ENCODE results near the gene NPHS1.

Gene NPHS1

DNA sequence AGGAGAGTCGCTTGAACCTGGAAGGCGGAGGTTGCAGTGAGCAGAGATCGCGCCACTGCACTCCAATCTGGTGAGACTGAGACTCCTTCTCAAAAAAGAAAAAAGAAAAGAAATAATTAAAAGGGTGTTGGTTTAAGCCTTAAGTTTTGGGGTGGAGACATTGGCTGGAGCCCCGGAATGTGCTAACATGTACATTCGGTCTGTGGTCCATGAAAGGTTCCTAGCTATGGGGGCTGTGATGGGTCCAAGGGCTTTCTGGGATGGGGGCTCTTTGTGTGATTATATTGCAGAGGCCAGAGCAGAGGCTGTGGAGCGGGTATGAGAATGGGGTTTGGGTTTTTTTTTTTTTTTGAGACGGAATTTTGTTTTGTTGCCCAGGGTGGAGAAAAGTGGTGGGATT, 33.6 kb upstream of the NPHS1 start:
- H3K4me2 ChIP-seq (ENCODE audit: low read length): no peak overlapping the region
- peaks cover 40% of the 10 kb centered on the region for H3K36me3 ChIP-seq (ENCODE audit: control insufficient read depth, low read length)
- no peaks in the 10 kb centered on the region for H3K27me3 ChIP-seq (ENCODE audit: control insufficient read depth, low read length)
- H4K20me1 ChIP-seq (ENCODE audit: control insufficient read depth, insufficient read depth, low read depth, low read length): 0 out of 2 replicates have a peak, but pooled peaks cover 4% of the 10 kb centered on the region
- TF ChIP-seq EZH2phosphoT487 (IDR thresholded peaks at IDR 0.05; ENCODE audit: borderline replicate concordance, low read length): no peak
- TF ChIP-seq, protein P1, sequence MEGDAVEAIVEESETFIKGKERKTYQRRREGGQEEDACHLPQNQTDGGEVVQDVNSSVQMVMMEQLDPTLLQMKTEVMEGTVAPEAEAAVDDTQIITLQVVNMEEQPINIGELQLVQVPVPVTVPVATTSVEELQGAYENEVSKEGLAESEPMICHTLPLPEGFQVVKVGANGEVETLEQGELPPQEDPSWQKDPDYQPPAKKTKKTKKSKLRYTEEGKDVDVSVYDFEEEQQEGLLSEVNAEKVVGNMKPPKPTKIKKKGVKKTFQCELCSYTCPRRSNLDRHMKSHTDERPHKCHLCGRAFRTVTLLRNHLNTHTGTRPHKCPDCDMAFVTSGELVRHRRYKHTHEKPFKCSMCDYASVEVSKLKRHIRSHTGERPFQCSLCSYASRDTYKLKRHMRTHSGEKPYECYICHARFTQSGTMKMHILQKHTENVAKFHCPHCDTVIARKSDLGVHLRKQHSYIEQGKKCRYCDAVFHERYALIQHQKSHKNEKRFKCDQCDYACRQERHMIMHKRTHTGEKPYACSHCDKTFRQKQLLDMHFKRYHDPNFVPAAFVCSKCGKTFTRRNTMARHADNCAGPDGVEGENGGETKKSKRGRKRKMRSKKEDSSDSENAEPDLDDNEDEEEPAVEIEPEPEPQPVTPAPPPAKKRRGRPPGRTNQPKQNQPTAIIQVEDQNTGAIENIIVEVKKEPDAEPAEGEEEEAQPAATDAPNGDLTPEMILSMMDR (IDR thresholded peaks at IDR 0.05; ENCODE audit: low read depth, low read length, poor library complexity, severe bottlenecking): no peak
- no peaks in the 10 kb centered on the region for H3K79me2 ChIP-seq (ENCODE audit: control insufficient read depth, low read length)
- H3K4me1 ChIP-seq (ENCODE audit: control insufficient read depth, low read length): peaks cover 12% of the 10 kb centered on the region
- H3K4me3 ChIP-seq (ENCODE audit: low read length): no peak overlapping the region
- H3K9me3 ChIP-seq (ENCODE audit: control insufficient read depth, insufficient read depth, low read length): no peaks in the 10 kb centered on the region
- no peaks in the 10 kb centered on the region for H3K9me2 ChIP-seq (replicated peaks; ENCODE audit: control insufficient read depth, low read length)
- peaks cover 18% of the 10 kb centered on the region for H3F3A ChIP-seq (ENCODE audit: control insufficient read depth, insufficient read depth)
- H3K27ac ChIP-seq (ENCODE audit: low read depth, low read length): no peak overlapping the region

DNA sequence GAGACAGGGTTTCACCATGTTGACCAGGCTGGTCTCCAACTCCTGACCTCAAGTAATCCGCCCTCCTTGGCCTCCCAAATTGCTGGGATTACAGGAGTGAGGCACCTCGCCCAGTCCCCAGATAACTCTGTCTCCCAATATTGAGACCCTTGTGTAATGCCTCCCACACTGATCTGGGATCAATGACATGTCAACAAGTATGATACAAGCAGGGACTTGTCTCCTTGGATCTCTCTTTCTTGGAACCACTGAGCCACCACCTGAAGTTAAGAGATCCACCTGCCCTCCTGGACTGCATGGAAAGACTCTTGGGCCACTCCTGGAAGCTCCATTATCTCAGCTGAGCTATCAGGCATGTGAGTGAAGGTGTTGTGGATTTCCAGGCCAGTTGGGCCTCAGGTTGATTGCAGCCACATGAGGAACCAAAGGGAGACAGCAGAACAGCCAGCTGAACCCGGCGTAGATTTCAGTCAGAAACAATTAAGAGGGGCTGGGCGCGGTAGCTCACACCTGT, 33.0 kb upstream of the NPHS1 start:
- Histone ChIP-seq H3K36me3 (ENCODE audit: control insufficient read depth, low read length) (peaks cover 34% of the 10 kb centered on the region), H3K4me3 (ENCODE audit: low read length) (no peak overlapping the region), H3K27ac (ENCODE audit: low read depth, low read length) (no peak overlapping the region), H3K4me1 (ENCODE audit: control insufficient read depth, low read length) (peaks cover 12% of the 10 kb centered on the region), H4K20me1 (ENCODE audit: control insufficient read depth, insufficient read depth, low read depth, low read length) (0 out of 2 replicates have a peak, but pooled peaks cover 4% of the 10 kb centered on the region), H3K9me3 (ENCODE audit: control insufficient read depth, insufficient read depth, low read length) (no peaks in the 10 kb centered on the region), H3K27me3 (ENCODE audit: control insufficient read depth, low read length) (no peaks in the 10 kb centered on the region), H3K9me2 (replicated peaks; ENCODE audit: control insufficient read depth, low read length) (no peaks in the 10 kb centered on the region), H3F3A (ENCODE audit: control insufficient read depth, insufficient read depth) (peaks cover 18% of the 10 kb centered on the region), H3K79me2 (ENCODE audit: control insufficient read depth, low read length) (no peaks in the 10 kb centered on the region), H3K4me2 (ENCODE audit: low read length) (no peak overlapping the region)
- TF ChIP-seq, protein P1 (IDR thresholded peaks at IDR 0.05; ENCODE audit: low read depth, low read length, poor library complexity, severe bottlenecking): no peak
- TF ChIP-seq EZH2phosphoT487 (IDR thresholded peaks at IDR 0.05; ENCODE audit: borderline replicate concordance, low read length): no peak

DNA sequence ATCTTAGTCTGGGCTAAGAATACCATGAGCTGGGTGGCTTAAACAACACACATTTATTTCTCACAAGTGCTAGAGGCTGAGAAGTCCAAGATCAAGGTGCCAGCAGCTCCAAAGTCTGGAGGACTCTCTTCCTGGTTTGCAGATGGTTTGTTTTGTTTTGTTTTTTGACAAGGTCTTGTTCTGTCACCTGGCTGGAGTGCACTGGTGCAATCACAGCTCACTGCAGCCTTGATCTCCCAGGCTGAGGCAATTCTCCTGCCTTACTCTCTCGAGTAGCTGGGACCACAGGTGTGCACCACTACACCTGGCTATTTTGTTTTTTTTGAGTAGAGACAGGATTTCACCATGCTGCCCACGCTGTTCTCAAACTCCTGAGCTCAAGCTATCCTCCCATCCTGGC, 31.6 kb upstream of the NPHS1 start:
- H3K9me3 ChIP-seq (ENCODE audit: control insufficient read depth, insufficient read depth, low read length): no peaks in the 10 kb centered on the region
- peaks cover 5% of the 10 kb centered on the region; the same call in 1 of the 2 replicates for H3K27me3 ChIP-seq (ENCODE audit: control insufficient read depth, low read length)
- peaks cover 20% of the 10 kb centered on the region for H3K36me3 ChIP-seq (ENCODE audit: control insufficient read depth, low read length)
- no peak overlapping the region for H3K27ac ChIP-seq (ENCODE audit: low read depth, low read length)
- no peak for TF ChIP-seq EZH2phosphoT487 (IDR thresholded peaks at IDR 0.05; ENCODE audit: borderline replicate concordance, low read length)
- TF ChIP-seq, protein P1 (IDR thresholded peaks at IDR 0.05; ENCODE audit: low read depth, low read length, poor library complexity, severe bottlenecking): no peak
- no peaks in the 10 kb centered on the region for H3K79me2 ChIP-seq (ENCODE audit: control insufficient read depth, low read length)
- H3F3A ChIP-seq (ENCODE audit: control insufficient read depth, insufficient read depth): peaks cover 18% of the 10 kb centered on the region
- H3K9me2 ChIP-seq (replicated peaks; ENCODE audit: control insufficient read depth, low read length): no peaks in the 10 kb centered on the region
- H4K20me1 ChIP-seq (ENCODE audit: control insufficient read depth, insufficient read depth, low read depth, low read length): 0 out of 2 replicates have a peak, but pooled peaks cover 4% of the 10 kb centered on the region
- H3K4me2 ChIP-seq (ENCODE audit: low read length): no peak overlapping the region
- no peak overlapping the region for H3K4me3 ChIP-seq (ENCODE audit: low read length)
- peaks cover 18% of the 10 kb centered on the region for H3K4me1 ChIP-seq (ENCODE audit: control insufficient read depth, low read length)

Measured in DOHH2 (cell line).